ENCODE measurements around the gene ISOC2. TPM values are rescaled to one million over a fixed set of nuclear protein-coding genes. Genes with fewer than 3 reads are reported as not detected.

The ISOC2 gene
- total RNA-seq, 1 donor from 2014 or later: 58.7 TPM

- H3K4me3 ChIP-seq (ENCODE audit: low read depth, low read length): peak overlapping the region; percentile 28
- DNase-seq (ENCODE audit: low read depth): peak; percentile 83
- TF ChIP-seq, protein P1, sequence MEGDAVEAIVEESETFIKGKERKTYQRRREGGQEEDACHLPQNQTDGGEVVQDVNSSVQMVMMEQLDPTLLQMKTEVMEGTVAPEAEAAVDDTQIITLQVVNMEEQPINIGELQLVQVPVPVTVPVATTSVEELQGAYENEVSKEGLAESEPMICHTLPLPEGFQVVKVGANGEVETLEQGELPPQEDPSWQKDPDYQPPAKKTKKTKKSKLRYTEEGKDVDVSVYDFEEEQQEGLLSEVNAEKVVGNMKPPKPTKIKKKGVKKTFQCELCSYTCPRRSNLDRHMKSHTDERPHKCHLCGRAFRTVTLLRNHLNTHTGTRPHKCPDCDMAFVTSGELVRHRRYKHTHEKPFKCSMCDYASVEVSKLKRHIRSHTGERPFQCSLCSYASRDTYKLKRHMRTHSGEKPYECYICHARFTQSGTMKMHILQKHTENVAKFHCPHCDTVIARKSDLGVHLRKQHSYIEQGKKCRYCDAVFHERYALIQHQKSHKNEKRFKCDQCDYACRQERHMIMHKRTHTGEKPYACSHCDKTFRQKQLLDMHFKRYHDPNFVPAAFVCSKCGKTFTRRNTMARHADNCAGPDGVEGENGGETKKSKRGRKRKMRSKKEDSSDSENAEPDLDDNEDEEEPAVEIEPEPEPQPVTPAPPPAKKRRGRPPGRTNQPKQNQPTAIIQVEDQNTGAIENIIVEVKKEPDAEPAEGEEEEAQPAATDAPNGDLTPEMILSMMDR (conservative IDR thresholded peaks at IDR 0.05; ENCODE audit: low read depth, low read length): no peak
Observed at GRCh38 chr19:55474269-55475265, 13.1 kb upstream of the ISOC2 start.

DNA sequence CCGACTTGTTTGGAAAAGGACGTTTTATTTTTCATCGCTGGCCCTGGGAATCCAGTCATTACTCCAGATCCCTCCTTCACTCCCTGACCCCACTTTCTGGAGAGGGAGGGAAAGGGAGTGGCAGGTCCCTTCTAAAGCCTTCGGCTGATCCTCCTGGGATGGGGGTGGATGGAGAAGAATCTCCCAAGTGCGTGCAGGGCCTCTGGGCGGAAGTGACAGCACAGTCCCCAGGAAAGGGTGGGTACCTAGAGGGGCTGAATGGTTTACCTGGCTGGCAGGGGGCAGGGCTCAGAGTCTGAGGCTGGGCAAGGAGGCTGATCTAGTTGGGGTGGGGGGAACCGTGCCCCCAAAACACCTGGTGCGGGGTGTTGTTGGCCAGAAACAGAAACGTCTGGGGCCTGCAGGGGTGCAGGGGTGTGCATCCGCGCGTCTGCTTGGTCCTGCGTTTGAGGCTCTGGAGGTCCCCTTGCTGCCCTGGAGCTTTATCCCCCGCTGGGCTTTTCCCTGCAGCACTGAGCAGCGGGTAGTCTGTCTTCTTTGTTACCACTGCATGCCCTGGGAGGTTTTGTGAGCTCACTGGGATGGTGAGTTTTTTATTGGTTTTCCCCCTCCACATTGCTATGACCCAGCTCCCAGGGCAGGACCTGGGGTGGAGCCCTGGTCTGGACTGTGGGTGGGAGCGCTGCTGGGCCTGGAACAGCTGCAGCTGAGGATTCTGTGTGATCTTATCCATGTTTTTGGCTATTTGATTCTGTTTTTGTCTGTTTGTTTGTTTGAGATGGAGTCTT, 12.0 kb upstream of the ISOC2 start:
- TF ChIP-seq, protein P1 (conservative IDR thresholded peaks at IDR 0.05; ENCODE audit: low read depth, low read length): no peak
- no peak overlapping the region for H3K4me3 ChIP-seq (ENCODE audit: low read depth, low read length)
- DNase-seq (ENCODE audit: low read depth): no peak

- H3K4me3 ChIP-seq (ENCODE audit: low read depth, low read length): no peak overlapping the region
- DNase-seq (ENCODE audit: low read depth): no peak
- TF ChIP-seq, protein P1 (conservative IDR thresholded peaks at IDR 0.05; ENCODE audit: low read depth, low read length): no peak
Observed at GRCh38 chr19:55472463-55472862, 11.0 kb upstream of the ISOC2 start.

DNA sequence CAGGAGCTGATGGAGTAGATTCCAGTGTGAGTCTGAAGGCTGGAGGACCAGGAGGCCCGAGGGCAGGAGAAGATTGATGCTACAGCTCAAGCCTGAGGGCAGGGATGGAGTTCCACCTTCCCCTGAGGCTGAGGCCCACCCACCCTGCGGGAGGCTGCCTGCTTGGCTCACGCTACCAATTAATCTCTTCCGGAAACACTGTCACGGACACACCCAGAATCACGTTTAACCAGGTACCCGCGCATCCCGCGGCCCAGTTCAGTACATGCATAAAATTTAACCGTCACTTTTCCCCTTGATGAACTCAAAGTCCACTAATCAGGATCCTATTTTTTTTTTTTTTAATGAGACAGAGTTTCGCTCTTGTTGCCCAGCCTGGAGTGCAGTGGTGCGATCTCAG, 9.8 kb upstream of the ISOC2 start:
- no peak for DNase-seq (ENCODE audit: low read depth)
- TF ChIP-seq, protein P1 (conservative IDR thresholded peaks at IDR 0.05; ENCODE audit: low read depth, low read length): no peak
- H3K4me3 ChIP-seq (ENCODE audit: low read depth, low read length): no peak overlapping the region

GRCh38 chr19:55468054-55468393, 6.6 kb upstream of the ISOC2 start:
- H3K4me3 ChIP-seq (ENCODE audit: low read depth, low read length): peak overlapping the region; percentile 14
- DNase-seq (ENCODE audit: low read depth): no peak
- TF ChIP-seq, protein P1 (conservative IDR thresholded peaks at IDR 0.05; ENCODE audit: low read depth, low read length): no peak

GRCh38 chr19:55467236-55468053, 6.0 kb upstream of the ISOC2 start:
- no peak for DNase-seq (ENCODE audit: low read depth)
- H3K4me3 ChIP-seq (ENCODE audit: low read depth, low read length): peak overlapping the region; percentile 14
- TF ChIP-seq, protein P1 (conservative IDR thresholded peaks at IDR 0.05; ENCODE audit: low read depth, low read length): peak; percentile 92
